ENCODE results near the gene AVPR2.

Gene AVPR2

GRCh38 chrX:153864561-153865320 is 39.7 kb upstream of the AVPR2 start:
- Histone ChIP-seq H3K79me1 (ENCODE audit: low read length) (no peaks in the 10 kb centered on the region), H3K9me3 (ENCODE audit: insufficient read depth, low read depth, low read length) (peaks cover 2% of the 10 kb centered on the region), H2BK12ac (ENCODE audit: low read length) (no peak overlapping the region), H3K4ac (ENCODE audit: low read depth, low read length) (no peak overlapping the region), H2AK5ac (ENCODE audit: low read length) (no peak overlapping the region), H3K27me3 (ENCODE audit: insufficient read depth, low read length) (no peaks in the 10 kb centered on the region), H3K18ac (ENCODE audit: low read length) (no peak overlapping the region), H3K27ac (ENCODE audit: low read depth, low read length) (no peak overlapping the region), H2AFZ (ENCODE audit: insufficient read depth, low read length, poor library complexity) (no peak overlapping the region), H4K91ac (ENCODE audit: low read depth, low read length) (no peak overlapping the region), H3K4me3 (ENCODE audit: low read depth, low read length) (no peak overlapping the region), H3K36me3 (ENCODE audit: control insufficient read depth in 1 of 2, insufficient read depth in 2 of 2, low read length in 2 of 2) (peaks cover 35 to 36% of the 10 kb centered on the region in 2 experiments), H4K12ac (ENCODE audit: low read depth, low read length) (no peak overlapping the region), H3K14ac (ENCODE audit: low read length) (no peak overlapping the region), H2BK5ac (ENCODE audit: low read depth, low read length, poor library complexity) (no peak overlapping the region), H3K79me2 (ENCODE audit: control insufficient read depth, insufficient read depth, low read length, poor library complexity) (no peaks in the 10 kb centered on the region), H3K9ac (ENCODE audit: low read length) (no peak overlapping the region), H4K8ac (ENCODE audit: low read depth, low read length) (no peak overlapping the region), H2BK120ac (ENCODE audit: insufficient read depth, low read length, poor library complexity) (no peak overlapping the region), H3K4me2 (ENCODE audit: low read length) (no peak overlapping the region), H3K4me1 (ENCODE audit: control insufficient read depth in 1 of 2, insufficient read depth in 2 of 2, low read length in 2 of 2) (peaks cover 0 to 4% of the 10 kb centered on the region in 2 experiments), H3K23ac (ENCODE audit: low read length) (no peak overlapping the region)
- DNase-seq: no peak
- WGBS (ENCODE audit: extremely low coverage, insufficient coverage, insufficient read length): no CpG with 5 or more reads among the region's 30 CpGs

DNA sequence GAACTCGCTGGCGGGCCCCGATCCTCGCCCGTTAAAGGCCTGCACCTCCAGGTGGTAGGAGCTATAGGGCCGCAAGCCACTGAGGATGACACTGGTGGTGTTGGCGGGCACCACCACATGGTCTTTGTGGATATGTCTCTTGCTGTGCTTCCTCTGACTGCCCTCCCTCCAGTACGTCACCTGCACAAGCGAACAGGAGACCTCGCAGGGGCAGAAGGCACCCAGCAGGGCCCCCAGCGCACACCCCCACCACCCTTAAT is 39.2 kb upstream of the AVPR2 start:
- no peak overlapping the region for H3K4me3 ChIP-seq (ENCODE audit: low read depth, low read length)
- no peak overlapping the region for H3K4ac ChIP-seq (ENCODE audit: low read depth, low read length)
- H2BK120ac ChIP-seq (ENCODE audit: insufficient read depth, low read length, poor library complexity): no peak overlapping the region

DNA sequence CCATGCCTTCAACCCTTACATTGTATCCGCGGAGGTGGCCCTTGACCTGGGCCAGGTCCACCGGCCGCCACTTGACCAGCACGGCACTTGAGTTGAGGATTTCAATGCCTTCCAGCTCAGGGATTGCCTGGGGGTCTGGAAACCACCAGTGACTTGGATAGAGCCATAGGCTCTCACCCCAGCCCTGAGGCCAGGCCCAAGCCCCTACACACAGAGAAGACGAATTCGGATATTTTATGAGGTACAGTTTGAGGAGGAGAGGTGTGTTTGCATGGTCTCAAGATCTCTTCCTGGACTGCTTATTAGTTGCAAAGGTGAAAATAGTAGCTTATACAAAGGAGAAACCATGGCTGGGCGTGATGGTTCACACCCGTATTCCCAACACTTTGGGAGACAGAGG is 38.8 kb upstream of the AVPR2 start:
- Histone ChIP-seq H3K27ac (ENCODE audit: low read depth, low read length) (no peak overlapping the region), H3K79me2 (ENCODE audit: control insufficient read depth, insufficient read depth, low read length, poor library complexity) (no peaks in the 10 kb centered on the region), H3K4me2 (ENCODE audit: low read length) (no peak overlapping the region), H3K4me3 (ENCODE audit: low read depth, low read length) (no peak overlapping the region), H3K36me3 (ENCODE audit: control insufficient read depth in 1 of 2, insufficient read depth in 2 of 2, low read length in 2 of 2) (peaks cover 38 to 43% of the 10 kb centered on the region in 2 experiments), H3K14ac (ENCODE audit: low read length) (no peak overlapping the region), H2BK120ac (ENCODE audit: insufficient read depth, low read length, poor library complexity) (no peak overlapping the region), H3K4ac (ENCODE audit: low read depth, low read length) (no peak overlapping the region), H3K9me3 (ENCODE audit: insufficient read depth, low read depth, low read length) (peaks cover 2% of the 10 kb centered on the region), H2AFZ (ENCODE audit: insufficient read depth, low read length, poor library complexity) (no peak overlapping the region), H4K12ac (ENCODE audit: low read depth, low read length) (no peak overlapping the region), H2BK5ac (ENCODE audit: low read depth, low read length, poor library complexity) (no peak overlapping the region), H4K91ac (ENCODE audit: low read depth, low read length) (no peak overlapping the region), H3K9ac (ENCODE audit: low read length) (no peak overlapping the region), H3K79me1 (ENCODE audit: low read length) (no peaks in the 10 kb centered on the region), H3K4me1 (ENCODE audit: control insufficient read depth in 1 of 2, insufficient read depth in 2 of 2, low read length in 2 of 2) (peaks cover 0 to 4% of the 10 kb centered on the region in 2 experiments), H2AK5ac (ENCODE audit: low read length) (no peak overlapping the region), H3K23ac (ENCODE audit: low read length) (no peak overlapping the region), H3K18ac (ENCODE audit: low read length) (no peak overlapping the region), H2BK12ac (ENCODE audit: low read length) (no peak overlapping the region), H3K27me3 (ENCODE audit: insufficient read depth, low read length) (no peaks in the 10 kb centered on the region), H4K8ac (ENCODE audit: low read depth, low read length) (no peak overlapping the region)
- no peak for DNase-seq
- WGBS (ENCODE audit: extremely low coverage, insufficient coverage, insufficient read length): no CpG with 5 or more reads among the region's 9 CpGs

More for the DNA sequence above, 39.2 kb upstream of the AVPR2 start:
- no peak overlapping the region for H3K4me2 ChIP-seq (ENCODE audit: low read length)
- DNase-seq: no peak
- no peaks in the 10 kb centered on the region for H3K79me1 ChIP-seq (ENCODE audit: low read length)
- no peak overlapping the region for H3K27ac ChIP-seq (ENCODE audit: low read depth, low read length)
- H2BK5ac ChIP-seq (ENCODE audit: low read depth, low read length, poor library complexity): no peak overlapping the region
- H3K18ac ChIP-seq (ENCODE audit: low read length): no peak overlapping the region
- no peak overlapping the region for H2BK12ac ChIP-seq (ENCODE audit: low read length)
- H3K9me3 ChIP-seq (ENCODE audit: insufficient read depth, low read depth, low read length): peaks cover 2% of the 10 kb centered on the region
- no peak overlapping the region for H4K12ac ChIP-seq (ENCODE audit: low read depth, low read length)
- WGBS (ENCODE audit: extremely low coverage, insufficient coverage, insufficient read length): no CpG with 5 or more reads among the region's 11 CpGs
- H3K4me1 ChIP-seq (ENCODE audit: control insufficient read depth in 1 of 2, insufficient read depth in 2 of 2, low read length in 2 of 2): peaks cover 0 to 4% of the 10 kb centered on the region in 2 experiments
- H3K79me2 ChIP-seq (ENCODE audit: control insufficient read depth, insufficient read depth, low read length, poor library complexity): no peaks in the 10 kb centered on the region
- no peak overlapping the region for H4K8ac ChIP-seq (ENCODE audit: low read depth, low read length)
- no peak overlapping the region for H2AK5ac ChIP-seq (ENCODE audit: low read length)
- H3K36me3 ChIP-seq (ENCODE audit: control insufficient read depth in 1 of 2, insufficient read depth in 2 of 2, low read length in 2 of 2): peaks cover 38 to 39% of the 10 kb centered on the region in 2 experiments
- no peak overlapping the region for H2AFZ ChIP-seq (ENCODE audit: insufficient read depth, low read length, poor library complexity)
- no peaks in the 10 kb centered on the region for H3K27me3 ChIP-seq (ENCODE audit: insufficient read depth, low read length)
- no peak overlapping the region for H3K23ac ChIP-seq (ENCODE audit: low read length)
- no peak overlapping the region for H3K14ac ChIP-seq (ENCODE audit: low read length)
- no peak overlapping the region for H4K91ac ChIP-seq (ENCODE audit: low read depth, low read length)
- H3K9ac ChIP-seq (ENCODE audit: low read length): no peak overlapping the region

- Histone ChIP-seq H3K4me1 (ENCODE audit: control insufficient read depth in 1 of 2, insufficient read depth in 2 of 2, low read length in 2 of 2) (peaks cover 0 to 4% of the 10 kb centered on the region in 2 experiments), H3K36me3 (ENCODE audit: control insufficient read depth in 1 of 2, insufficient read depth in 2 of 2, low read length in 2 of 2) (peaks cover 38 to 45% of the 10 kb centered on the region in 2 experiments), H3K27ac (ENCODE audit: low read depth, low read length) (no peak overlapping the region), H2BK5ac (ENCODE audit: low read depth, low read length, poor library complexity) (no peak overlapping the region), H2BK120ac (ENCODE audit: insufficient read depth, low read length, poor library complexity) (no peak overlapping the region), H3K4me2 (ENCODE audit: low read length) (no peak overlapping the region), H4K12ac (ENCODE audit: low read depth, low read length) (no peak overlapping the region), H2BK12ac (ENCODE audit: low read length) (no peak overlapping the region), H3K79me1 (ENCODE audit: low read length) (no peaks in the 10 kb centered on the region), H3K18ac (ENCODE audit: low read length) (no peak overlapping the region), H2AK5ac (ENCODE audit: low read length) (no peak overlapping the region), H3K14ac (ENCODE audit: low read length) (no peak overlapping the region), H3K23ac (ENCODE audit: low read length) (no peak overlapping the region), H3K79me2 (ENCODE audit: control insufficient read depth, insufficient read depth, low read length, poor library complexity) (no peaks in the 10 kb centered on the region), H3K9me3 (ENCODE audit: insufficient read depth, low read depth, low read length) (peaks cover 2% of the 10 kb centered on the region), H3K4me3 (ENCODE audit: low read depth, low read length) (no peak overlapping the region), H4K91ac (ENCODE audit: low read depth, low read length) (no peak overlapping the region), H4K8ac (ENCODE audit: low read depth, low read length) (no peak overlapping the region), H3K27me3 (ENCODE audit: insufficient read depth, low read length) (no peaks in the 10 kb centered on the region), H2AFZ (ENCODE audit: insufficient read depth, low read length, poor library complexity) (no peak overlapping the region), H3K9ac (ENCODE audit: low read length) (no peak overlapping the region), H3K4ac (ENCODE audit: low read depth, low read length) (no peak overlapping the region)
- DNase-seq: no peak
- WGBS (ENCODE audit: extremely low coverage, insufficient coverage, insufficient read length): no CpG with 5 or more reads among the region's 22 CpGs
Observed at GRCh38 chrX:153866302-153867019, 38.0 kb upstream of the AVPR2 start.

Data from trophoblast cell (in vitro differentiated cells and primary cell).